Stimulated activated CD4-positive, alpha-beta T cell treated with anti-CD3 and anti-CD28 coated beads, TNF-alpha, amount 100 ng/mL, for 48 hours (primary cell): ENCODE measurements around the gene CERKL.

ENCODE experiments used
- DNase-seq, 3 donors: peaks; one replicate each; pipeline ENCODE4 v3.0.0-alpha.2; 2020; ENCODE audit warnings: low read depth in 3 of 3

Gene CERKL

GRCh38 chr2:181677912-181678586 lies 21.1 kb upstream of the CERKL start:
- peak in 1 of 3 donors; percentile 62 for DNase-seq

- no peak for DNase-seq
Measured at GRCh38 chr2:181675254-181675653, 18.3 kb upstream of the CERKL start.

- DNase-seq = no peak
Measured at GRCh38 chr2:181674461-181674860, 17.6 kb upstream of the CERKL start.

- DNase-seq = no peak
Measured at GRCh38 chr2:181673173-181673572, 16.3 kb upstream of the CERKL start.

- no peak for DNase-seq
Measured at GRCh38 chr2:181672255-181673008, 15.5 kb upstream of the CERKL start.

GRCh38 chr2:181670632-181671031 lies 13.7 kb upstream of the CERKL start:
- DNase-seq = no peak

- no peak for DNase-seq
Measured at GRCh38 chr2:181667234-181667633, 10.3 kb upstream of the CERKL start.

GRCh38 chr2:181662287-181662686 lies 5.4 kb upstream of the CERKL start:
- DNase-seq = no peak

- no peak for DNase-seq
Measured at GRCh38 chr2:181660181-181660580, 3.3 kb upstream of the CERKL start.

GRCh38 chr2:181658444-181658843 lies 1.5 kb upstream of the CERKL start:
- no peak for DNase-seq

GRCh38 chr2:181657379-181657778 lies 474 bp upstream of the CERKL start:
- no peak for DNase-seq

GRCh38 chr2:181655519-181655918 lies 1.4 kb downstream of the CERKL start:
- DNase-seq = no peak

GRCh38 chr2:181649436-181649979 lies 7.4 kb downstream of the CERKL start:
- DNase-seq = no peak

GRCh38 chr2:181648478-181649155 lies 8.3 kb downstream of the CERKL start:
- DNase-seq = no peak

GRCh38 chr2:181646415-181646987 lies 10.4 kb downstream of the CERKL start:
- DNase-seq = no peak

- no peak for DNase-seq
Measured at GRCh38 chr2:181643151-181643550, 13.8 kb downstream of the CERKL start.

- DNase-seq = no peak
Measured at GRCh38 chr2:181642086-181642485, 14.8 kb downstream of the CERKL start.

- DNase-seq = no peak
Measured at GRCh38 chr2:181639686-181640085, 17.2 kb downstream of the CERKL start.

- DNase-seq = no peak
Measured at GRCh38 chr2:181632733-181633401, 24.0 kb downstream of the CERKL start.

GRCh38 chr2:181628590-181629585 lies 28.0 kb downstream of the CERKL start:
- DNase-seq = no peak
